GM18873 (cell line): ENCODE data around the gene TBL1XR1.

Experiments
- ATAC-seq: cut with Tn5 transposase; IDR thresholded peaks from one replicate; pipeline ENCODE4 v1.9.1; 2021; ENCODE audit warnings: mild to moderate bottlenecking, moderate library complexity, moderate number of reproducible peaks; ENCODE audit not compliant: unreplicated experiment, low FRiP score

The TBL1XR1 gene

DNA sequence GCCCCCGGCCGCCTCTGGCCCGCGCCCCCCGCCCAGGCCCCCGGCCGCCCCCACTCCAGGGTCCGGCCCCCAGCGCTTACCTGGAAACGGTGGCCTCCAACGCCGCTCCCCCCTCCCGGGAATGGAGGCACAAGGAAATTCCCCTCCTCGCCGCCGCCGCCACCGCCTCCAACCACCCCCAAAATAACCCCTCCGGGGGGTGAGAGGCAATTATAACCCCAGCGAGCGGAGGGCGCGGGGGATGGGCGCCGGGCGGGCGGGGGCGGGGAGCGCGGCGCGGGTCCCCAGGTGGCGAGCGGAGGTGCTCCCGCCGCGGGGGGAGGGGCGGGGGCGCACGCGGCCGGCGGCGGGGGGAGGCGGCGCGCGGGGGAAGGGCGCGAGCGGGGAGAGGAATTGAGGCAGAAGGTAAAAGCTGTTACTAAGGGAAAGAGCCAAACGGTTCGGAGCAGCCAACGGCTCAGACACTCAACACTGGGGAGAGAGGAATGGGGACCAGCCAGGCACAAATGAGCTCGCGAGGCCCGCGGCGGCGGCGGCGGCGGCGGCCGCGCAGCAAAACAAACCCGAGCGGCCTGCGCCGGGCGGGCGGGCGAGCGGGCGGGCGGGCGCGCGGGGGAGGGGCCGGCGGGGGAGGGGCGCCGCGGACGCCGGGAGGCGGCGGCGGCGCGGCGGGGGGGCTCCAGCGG is at the start of gene TBL1XR1:
Gene TBL1XR1, minus strand, starts transcription at position 442 of the 686 bp plus-strand sequence. CDS start 132,505 bp downstream, outside the sequence.
- ATAC-seq, result peak; percentile 41

- ATAC-seq, result no peak
These were observed 48.0 kb upstream of the TBL1XR1 start for GRCh38 chr3:177245250-177245649.

- no peak for ATAC-seq
These were observed 47.3 kb upstream of the TBL1XR1 start for GRCh38 chr3:177244606-177245005.

DNA sequence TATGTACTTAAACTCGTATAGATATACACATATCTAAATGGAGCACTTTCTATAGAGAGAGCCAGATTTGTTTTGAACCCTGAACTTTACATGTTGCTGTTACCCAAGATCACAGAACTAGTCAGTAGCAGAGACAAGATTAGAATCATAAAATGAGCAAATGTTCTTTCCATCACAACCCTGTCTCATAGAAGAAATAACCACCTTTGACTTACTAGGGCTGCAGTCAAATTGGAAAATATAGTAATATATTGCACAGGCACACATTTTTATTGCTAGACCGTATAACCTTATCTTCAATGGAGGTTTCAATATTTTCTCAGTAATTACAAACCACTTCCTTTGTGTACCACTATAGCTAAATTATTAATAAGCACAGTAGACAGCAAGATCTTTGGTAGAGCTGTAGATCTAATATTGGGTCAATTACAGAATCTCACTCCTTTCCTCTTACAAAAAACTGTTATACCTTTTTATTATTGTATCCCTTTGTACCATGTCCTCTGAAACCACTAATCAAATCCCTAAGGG is 41.5 kb upstream of the TBL1XR1 start:
- no peak for ATAC-seq

DNA sequence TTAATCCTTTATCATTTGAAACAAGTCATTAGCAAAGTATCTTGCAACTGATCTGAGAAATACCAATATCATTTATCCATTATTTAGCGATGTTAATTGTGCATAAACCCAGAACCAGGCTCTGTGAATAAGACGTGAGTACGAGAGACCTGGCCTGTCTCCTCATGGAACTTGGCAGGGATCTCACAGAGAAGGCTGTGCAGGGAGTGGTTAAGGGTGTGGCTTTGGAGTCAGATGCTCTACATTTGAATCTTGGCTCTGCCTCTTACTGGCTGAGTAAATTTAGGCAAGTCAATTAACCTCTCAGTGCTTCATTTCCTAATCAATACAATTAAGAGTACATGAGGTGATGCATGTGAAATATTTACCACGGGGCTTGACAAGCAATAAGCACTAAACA is 39.9 kb upstream of the TBL1XR1 start:
- ATAC-seq, result no peak

GRCh38 chr3:177236704-177237103 is 39.4 kb upstream of the TBL1XR1 start:
- ATAC-seq, result no peak

DNA sequence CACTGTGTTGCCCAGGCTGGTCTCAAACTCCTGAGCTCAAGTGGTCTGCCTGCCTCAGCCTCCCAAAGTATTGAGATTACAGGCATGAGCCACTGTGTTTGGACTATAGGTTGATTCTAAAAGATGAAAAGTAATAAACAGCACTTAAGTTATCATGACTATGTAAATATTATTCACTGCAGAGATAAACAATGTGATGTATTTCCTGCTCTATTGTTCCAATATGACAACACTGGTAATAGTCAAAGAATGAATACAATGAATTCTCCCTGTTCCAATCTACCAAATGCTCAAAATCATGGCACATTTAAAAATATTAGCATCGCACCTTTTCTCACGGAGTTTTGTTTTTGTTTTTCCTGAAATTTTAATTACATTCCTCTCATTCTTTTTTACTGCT is 36.8 kb upstream of the TBL1XR1 start:
- ATAC-seq, result no peak

GRCh38 chr3:177231242-177231641 is 34.0 kb upstream of the TBL1XR1 start:
- no peak for ATAC-seq

DNA sequence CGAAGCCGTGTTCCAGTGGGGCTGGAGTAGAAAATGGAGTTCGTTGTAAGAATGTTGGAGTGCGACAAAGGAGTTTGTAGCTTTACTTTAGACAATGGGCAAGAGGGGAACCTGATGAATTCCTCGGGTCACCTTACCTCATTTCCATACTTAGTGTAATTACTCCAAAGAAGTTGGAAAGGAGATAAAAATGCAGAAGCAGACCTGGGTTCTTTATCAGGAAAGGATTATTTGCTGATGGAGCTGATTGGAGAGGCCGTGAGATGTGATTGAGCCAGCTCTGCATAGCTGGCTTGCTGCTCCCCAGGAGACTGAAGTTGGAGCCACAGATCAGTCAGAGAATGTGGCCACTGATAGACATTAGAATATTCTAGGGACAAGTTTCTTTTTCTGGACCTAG is 33.4 kb upstream of the TBL1XR1 start:
- no peak for ATAC-seq

- no peak for ATAC-seq
These were observed 32.5 kb upstream of the TBL1XR1 start for GRCh38 chr3:177229791-177230190.

DNA sequence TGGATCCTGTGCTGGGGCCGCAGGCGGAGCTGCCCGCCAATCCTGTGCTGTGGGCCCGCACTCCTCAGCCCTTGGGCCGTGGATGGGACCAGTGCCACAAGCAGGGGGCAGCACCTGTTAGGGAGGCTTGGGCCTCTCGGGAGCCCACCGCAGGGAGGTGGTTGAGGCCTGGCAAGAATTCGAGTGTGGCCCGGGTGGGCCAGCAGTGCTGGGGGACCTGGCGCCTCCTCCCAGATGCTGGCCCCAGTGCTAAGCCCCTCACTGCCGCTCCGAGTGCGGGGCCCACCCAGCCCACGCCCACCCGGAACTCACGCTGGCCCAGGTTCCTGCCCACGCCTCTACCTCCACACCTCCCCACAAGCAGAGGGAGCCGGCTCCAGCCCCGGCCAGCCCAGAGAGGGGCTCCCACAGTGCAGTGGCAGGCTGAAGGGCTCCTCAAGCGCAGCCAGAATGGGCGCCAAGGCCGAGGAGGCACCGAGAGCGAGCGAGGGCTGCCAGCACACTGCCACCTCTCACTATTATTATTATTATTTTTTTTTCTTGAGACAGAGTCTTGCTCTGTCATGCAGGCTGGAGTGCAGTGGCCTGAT is 31.4 kb upstream of the TBL1XR1 start:
- ATAC-seq, result no peak

- no peak for ATAC-seq
These were observed 27.1 kb upstream of the TBL1XR1 start for GRCh38 chr3:177224414-177224813.

GRCh38 chr3:177221744-177222143 is 24.5 kb upstream of the TBL1XR1 start:
- ATAC-seq, result no peak

- no peak for ATAC-seq
These were observed 23.1 kb upstream of the TBL1XR1 start for GRCh38 chr3:177220136-177220974.

GRCh38 chr3:177213801-177214535 is 16.7 kb upstream of the TBL1XR1 start:
- ATAC-seq, result no peak

- ATAC-seq, result no peak
These were observed 15.5 kb upstream of the TBL1XR1 start for GRCh38 chr3:177212756-177213155.

DNA sequence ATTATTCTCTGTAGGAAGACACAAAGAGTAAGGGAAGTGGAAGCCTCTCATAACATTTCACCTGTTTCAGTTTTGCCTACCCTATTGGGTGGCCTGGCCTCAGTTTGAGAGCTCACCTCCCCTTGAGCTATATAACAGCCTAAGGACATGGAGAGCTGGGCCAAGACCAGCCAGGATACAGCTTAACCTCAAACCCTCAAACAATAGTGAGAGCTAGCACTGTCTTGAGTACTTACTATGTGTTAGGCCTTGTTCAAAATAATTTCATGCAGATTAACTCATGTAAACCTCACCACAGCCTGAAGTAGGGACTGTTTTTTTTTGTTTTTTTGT is 15.0 kb upstream of the TBL1XR1 start:
- no peak for ATAC-seq

GRCh38 chr3:177211503-177212277 is 14.4 kb upstream of the TBL1XR1 start:
- no peak for ATAC-seq

DNA sequence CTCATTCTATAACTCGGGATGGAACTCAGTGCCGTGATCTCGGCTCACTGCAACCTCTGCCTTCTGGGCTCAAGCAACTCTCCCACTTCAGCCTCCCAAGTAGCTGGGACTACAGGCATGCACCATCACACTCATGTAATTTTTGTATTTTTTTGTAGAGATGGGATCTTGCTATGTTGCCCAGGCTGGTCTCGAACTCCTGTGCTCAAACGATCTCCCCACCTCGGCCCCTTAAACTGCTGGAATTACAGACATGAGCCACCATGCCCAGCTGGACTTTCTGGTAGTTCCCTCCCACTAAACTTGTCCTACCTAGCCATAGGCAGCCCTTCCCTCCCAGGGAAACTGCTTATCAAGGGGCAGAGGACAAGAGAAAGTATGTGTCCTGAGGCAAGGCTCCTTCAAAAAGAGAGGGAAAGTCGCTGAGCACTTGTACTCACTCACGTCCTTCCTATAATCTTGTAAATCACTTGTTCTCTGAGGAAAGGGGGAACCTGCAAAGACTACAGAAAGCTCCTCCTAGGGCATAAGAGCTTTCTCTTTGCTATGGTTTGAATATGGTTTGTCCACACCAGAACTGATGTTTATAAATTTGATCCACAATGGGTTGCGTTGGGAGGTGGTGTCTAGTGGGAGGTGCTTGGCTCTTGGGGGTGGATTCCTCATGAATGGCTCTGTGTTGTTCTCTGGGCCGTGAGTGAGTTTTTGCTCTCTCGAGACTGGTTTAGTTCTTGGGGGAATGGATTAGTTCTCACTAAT is 13.6 kb upstream of the TBL1XR1 start:
- no peak for ATAC-seq
